HG03097 (cell line): ENCODE measurements around the gene FARSA.
"Not testable (repeated sequence)": the region's sequence is repeated elsewhere in the genome, so short reads cannot be mapped to it uniquely, and the experiment has no call there.

Experiments
- ATAC-seq: cut with Tn5 transposase; IDR thresholded peaks from one replicate; pipeline ENCODE4 v1.9.1; 2021; ENCODE audit not compliant: unreplicated experiment, low FRiP score

The FARSA gene

GRCh38 chr19:12938779-12939601 lies 5.5 kb upstream of the FARSA start:
- peak; percentile 8 for ATAC-seq

GRCh38 chr19:12937927-12938778 lies 4.6 kb upstream of the FARSA start, which contains the start of gene CALR:
CALR (plus strand) TSS chr19:12938609; CDS start chr19:12938680, 71 bp downstream.
- peak; percentile 87 for ATAC-seq

DNA sequence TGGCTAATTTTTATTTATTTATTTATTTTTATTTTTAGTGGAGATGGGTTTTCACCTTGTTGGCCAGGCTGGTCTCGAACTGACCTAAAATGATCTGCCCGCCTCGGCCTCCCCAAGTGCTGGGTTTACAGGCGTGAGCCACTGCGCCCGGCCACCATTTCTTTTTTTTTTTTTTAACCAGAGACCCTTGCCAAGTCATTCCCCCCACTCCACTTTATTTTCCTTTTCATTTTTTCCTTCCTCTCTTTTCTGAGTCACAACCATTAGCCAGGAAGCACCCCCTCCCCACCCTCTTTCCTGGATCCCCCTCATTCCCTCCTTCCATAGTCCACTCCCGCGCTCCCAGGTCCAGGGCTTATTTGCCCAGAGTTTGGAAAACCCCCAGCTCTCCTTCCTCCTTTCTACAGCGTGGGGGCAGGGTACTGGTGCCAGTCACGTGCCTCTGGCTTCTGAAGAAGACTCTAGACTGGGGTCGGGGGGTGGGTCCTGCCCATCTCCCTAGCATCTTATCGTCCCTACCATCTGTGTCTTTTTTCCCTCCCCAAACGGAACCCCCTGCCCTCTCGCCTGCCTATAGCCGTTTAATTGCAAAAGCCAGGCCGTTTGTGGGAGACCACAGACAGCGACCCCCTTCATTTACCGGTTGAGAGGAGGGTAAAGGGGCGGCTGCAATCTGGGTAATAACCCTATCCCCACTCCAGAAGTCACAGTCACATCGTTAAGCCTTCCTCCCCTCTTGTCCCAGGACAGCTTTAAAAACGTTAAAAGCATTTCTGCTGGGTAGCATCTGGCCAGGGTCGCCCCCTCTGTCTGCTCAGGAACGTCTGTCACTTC lies 3.8 kb upstream of the FARSA start:
- no peak for ATAC-seq

- ATAC-seq = no peak
These were observed 3.1 kb upstream of the FARSA start for GRCh38 chr19:12936582-12936981.

GRCh38 chr19:12935071-12935470 lies 1.6 kb upstream of the FARSA start:
- no peak for ATAC-seq

DNA sequence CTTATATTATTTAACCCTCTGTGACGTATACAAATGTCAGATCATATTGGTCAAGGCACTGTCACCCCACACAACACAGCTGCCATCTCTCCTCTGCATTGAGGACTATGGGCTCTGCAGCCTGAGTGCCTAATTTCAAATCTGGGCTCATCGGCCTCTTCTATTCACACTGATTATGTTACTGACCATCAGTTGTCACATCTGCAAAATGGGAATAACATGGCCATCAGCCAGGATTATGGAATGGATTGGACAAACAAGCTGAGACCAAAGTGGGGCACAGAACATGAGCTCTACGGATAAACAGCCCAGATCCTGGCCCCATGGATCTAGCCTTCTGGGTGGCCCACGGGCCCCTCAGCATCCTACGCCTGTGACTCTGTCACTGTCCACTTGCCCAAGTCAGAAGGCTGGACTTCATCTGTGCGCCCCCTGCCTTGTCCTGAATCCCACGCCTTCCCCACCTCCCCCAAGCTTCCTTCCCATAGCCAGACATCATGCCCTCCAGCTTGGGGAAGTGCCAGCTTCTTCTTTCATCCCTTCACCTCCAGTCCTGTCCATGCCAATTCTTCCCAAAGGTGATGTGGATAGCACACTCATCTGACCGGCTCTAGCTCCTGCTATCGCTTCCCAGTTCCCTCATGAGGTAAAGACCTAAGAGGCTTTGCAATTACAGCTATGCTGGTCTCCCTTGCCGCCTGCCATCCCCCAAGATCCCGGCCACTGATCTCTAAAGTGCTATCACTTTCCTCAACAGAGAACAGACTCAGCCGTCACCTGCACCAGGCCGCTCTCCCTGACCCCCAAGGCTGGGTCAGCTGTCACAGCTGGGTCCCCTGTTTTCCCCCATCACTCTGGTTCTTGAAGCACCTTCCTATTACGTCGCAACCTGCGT lies 872 bp downstream of the FARSA start:
- no peak for ATAC-seq

GRCh38 chr19:12930002-12930645 lies 3.4 kb downstream of the FARSA start:
- ATAC-seq = no peak

DNA sequence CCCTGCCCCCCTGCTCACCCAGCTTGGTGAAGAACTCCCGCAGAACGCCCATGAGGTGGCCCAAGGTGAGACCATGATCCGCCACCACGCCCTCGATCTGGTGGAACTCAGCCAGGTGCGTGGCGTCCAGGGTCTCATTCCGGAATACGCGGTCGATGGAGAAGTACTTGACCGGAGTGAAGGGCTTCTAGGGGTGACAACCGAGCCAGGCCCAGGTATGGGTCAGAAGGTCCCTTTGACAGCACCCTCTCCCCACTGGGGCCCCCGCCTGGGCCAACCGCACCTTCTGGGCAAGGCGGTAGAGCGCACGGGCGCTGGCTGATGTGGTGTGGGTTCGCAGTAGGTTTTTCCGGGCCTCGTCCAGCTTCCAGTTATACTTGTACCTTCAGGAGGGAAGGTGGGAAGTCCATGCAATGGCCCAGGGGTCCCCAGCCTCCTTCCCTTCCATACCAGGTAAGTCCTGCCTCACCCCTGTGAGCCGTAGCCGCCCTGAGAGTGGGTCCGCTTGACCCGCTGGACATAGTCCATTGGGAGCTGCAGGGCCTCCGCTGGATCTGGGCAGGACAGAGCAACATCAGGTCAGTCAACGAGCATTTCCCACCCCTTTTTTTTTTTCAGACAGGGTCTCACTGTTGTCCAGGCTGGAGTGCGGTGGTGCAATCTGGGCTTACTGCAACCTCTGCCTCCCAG lies 8.7 kb downstream of the FARSA start:
- no peak for ATAC-seq

DNA sequence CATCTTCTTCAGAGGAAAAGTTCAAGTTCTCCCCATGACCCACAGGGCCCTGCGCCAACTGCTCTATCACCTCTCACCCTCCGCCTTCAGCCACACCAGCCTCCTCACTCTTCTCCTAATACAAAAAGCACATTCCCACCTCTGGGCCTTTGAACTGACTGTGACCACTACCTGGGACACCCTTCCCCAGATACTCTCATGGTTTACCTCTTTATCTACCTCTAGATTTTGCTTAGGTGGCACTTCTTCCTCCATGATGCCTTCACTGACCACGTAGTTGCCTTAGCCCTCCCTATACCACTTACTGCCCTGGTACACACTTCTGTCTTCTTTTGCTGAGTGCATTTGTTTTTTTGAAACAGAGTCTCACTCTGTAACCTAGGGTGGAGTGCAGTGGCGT lies 10.6 kb downstream of the FARSA start:
- no peak for ATAC-seq

DNA sequence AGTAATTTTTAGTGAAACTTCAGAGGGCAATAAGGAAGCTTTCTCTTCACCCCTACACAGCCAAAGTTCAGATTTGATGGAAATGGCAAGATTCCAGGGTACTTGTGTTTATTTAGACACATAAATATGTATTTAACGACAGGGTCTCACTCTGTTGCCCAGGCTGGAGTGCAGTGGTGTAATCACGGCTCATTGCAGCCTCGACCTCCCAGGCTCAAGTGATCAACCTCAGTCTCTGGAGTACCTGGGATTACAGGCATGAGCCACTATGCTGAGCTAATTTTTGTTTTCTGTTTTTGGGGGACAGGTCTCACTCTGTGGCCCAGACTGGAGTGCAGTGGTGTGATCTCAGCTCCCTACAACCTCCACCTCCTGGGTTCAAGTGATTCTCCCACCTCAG lies 12.5 kb downstream of the FARSA start:
- no peak for ATAC-seq

DNA sequence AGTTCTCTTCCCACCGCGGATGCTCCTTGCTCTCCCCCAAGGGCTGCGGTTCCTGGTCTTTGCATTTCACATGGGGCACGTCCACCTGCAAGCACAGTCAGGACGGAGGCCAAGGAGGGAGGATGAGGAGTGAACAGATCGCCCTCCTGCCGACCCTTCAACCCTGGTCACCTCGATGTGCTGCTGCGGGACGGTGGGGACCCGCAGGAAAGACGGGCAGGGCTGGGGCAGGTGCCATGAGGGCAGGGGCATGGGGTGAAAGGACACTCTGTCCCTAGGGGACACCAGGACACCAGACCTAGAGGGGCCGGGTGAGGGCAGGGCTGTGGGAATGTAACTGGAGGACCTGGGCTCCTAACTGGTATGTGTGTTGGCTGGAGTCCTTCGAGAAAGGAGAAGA lies 15.3 kb downstream of the FARSA start:
- no peak for ATAC-seq

GRCh38 chr19:12915860-12916259 lies 17.7 kb downstream of the FARSA start:
- not testable (repeated sequence) for ATAC-seq

- no peak for ATAC-seq
These were observed 19.4 kb downstream of the FARSA start for GRCh38 chr19:12913851-12914690.

- no peak for ATAC-seq
These were observed 20.4 kb downstream of the FARSA start for GRCh38 chr19:12913011-12913561.

GRCh38 chr19:12912571-12912970 lies 20.9 kb downstream of the FARSA start:
- ATAC-seq = no peak

- no peak for ATAC-seq
These were observed 26.3 kb downstream of the FARSA start for GRCh38 chr19:12907166-12907565.

DNA sequence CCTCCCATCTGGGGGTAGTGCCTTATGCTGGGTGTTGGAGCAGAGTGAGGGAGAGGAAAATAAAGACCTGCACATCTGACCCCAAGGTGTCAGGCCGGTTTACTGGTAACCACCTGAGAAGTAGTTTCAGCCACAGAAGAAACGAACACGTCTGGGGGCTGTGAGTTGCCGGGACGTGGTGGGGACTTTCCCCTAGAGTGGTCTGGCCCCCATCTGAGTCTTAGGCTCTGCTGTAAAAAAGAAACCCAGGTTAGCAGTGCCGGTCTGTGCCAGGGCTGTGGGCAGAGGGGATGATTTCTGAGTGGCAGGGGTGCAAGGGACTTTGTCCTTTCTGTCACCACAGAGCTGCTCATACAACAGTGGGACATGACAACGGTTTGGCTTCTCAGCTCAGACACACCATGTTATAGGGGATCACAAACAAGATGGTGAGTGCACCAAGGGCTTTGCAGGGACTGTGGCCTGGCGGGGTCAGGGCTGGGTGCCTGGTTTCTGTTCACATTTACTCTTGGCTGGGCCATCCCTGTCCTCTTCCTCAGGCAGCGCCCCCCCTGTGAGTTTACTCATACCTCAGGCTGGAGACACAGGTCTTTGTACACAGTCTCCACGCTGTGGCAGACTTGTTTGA lies 33.5 kb downstream of the FARSA start:
- peak; percentile 65 for ATAC-seq
